Mucosa of stomach (tissue), 1 donor: Measurements from ENCODE around the gene SCOC.

Experiments
- H3K27me3 ChIP-seq: one replicate; pipeline ENCODE4 v1.7.0; 2013; ENCODE audit warnings: mild to moderate bottlenecking, low read length; ENCODE audit not compliant: control insufficient read depth, insufficient read depth
- H3K36me3 ChIP-seq: one replicate; pipeline ENCODE4 v1.7.0; 2013; ENCODE audit warnings: low read length; ENCODE audit not compliant: control insufficient read depth, insufficient read depth
- H3K4me1 ChIP-seq: one replicate; pipeline ENCODE4 v1.7.0; 2013; ENCODE audit warnings: mild to moderate bottlenecking, low read length; ENCODE audit not compliant: control insufficient read depth, insufficient read depth
- H3K4me3 ChIP-seq: one replicate; pipeline ENCODE4 v1.7.0; 2013; ENCODE audit warnings: low read length
- H3K9ac ChIP-seq: one replicate; pipeline ENCODE4 v1.7.0; 2013; ENCODE audit warnings: mild to moderate bottlenecking, low read length, moderate library complexity
- H3K9me3 ChIP-seq: one replicate; pipeline ENCODE4 v1.7.0; 2013; ENCODE audit warnings: mild to moderate bottlenecking, low read length, moderate library complexity; ENCODE audit not compliant: control insufficient read depth
- donor health status: Pancreatic carcinoma.

SCOC gene

DNA sequence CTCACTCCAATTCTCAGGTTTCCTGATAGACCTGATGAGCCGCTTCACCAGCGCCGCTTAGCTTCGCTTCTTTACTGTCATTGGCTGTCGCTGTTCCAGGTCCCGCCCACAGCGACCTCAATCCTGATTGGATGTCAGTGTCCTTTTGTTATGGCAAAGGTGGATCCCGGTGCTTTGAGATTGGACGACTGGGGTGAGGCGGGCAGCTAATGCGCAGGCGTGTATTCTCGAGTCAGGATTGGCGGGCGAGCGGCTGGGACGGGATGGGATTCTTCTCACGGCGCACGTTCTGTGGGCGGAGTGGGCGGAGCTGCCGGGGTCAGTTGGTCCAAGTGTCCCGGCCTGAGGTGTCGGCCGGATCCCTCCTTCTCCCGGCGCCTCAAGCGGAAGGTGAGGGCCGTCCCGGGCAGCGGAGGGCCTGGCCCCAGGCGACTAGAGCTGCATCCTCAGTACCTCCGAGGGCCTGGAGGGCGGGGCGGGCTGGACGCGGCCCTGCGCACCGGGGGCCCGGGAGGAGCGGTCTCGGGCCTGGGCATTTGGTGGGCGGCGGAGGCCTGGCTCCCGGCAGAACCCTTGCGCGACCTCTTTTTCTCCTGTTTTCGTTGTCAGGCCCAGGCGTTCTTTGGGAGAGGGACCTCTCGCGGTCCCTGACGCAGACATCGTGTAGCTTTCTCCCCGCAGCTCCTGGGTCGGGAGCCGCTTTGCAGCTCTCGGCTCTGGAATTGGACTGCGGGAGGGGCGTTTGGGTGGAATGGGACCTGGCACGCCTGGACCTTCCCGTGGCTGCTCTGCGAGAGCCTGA, at the start of gene SCOC:
Gene SCOC, plus strand, starts transcription at position 319 of the 802 bp plus-strand sequence. CDS start 5,525 bp downstream, outside the sequence.
- peak within 1 kb of the TSS; percentile 74 for H3K9ac ChIP-seq
- H3K36me3 ChIP-seq = no peaks in the 10 kb centered on the region
- H3K4me1 ChIP-seq = peaks cover 6% of the 10 kb centered on the region
- no peaks in the 10 kb centered on the region for H3K9me3 ChIP-seq
- H3K27me3 ChIP-seq = no peaks in the 10 kb centered on the region
- H3K4me3 ChIP-seq = peak within 1 kb of the TSS; percentile 29

DNA sequence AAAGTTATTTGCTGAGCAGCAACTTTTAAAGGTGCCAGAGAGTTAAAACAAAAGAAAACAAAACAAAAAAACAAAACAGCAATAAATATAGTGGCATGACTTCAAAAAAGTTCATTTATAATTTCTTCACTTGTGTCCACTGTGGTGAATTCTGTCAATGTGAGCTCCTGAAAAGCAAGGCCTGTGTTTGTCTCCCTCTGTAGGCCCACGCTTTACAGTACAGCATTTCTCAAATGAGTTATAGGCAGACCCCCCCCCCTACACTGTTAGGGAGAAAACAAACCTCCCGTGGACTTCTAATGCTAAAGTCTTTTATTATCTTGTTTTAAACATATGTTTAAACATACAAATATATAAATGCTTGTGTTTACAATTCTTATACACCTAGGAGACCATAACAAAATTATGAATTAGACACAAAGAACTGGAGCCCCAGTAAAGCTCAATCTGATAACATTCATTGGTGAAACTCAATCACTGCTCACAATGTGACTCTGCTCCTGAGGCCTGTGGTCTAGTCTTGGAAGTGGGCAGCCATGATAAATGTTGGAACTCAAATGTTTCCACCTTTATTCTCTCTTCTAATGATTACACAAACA, 47.0 kb upstream of the SCOC start:
- Histone ChIP-seq H3K27me3 (no peaks in the 10 kb centered on the region), H3K9ac (no peak overlapping the region), H3K4me1 (no peaks in the 10 kb centered on the region), H3K36me3 (no peaks in the 10 kb centered on the region), H3K4me3 (no peak overlapping the region), H3K9me3 (no peaks in the 10 kb centered on the region)

DNA sequence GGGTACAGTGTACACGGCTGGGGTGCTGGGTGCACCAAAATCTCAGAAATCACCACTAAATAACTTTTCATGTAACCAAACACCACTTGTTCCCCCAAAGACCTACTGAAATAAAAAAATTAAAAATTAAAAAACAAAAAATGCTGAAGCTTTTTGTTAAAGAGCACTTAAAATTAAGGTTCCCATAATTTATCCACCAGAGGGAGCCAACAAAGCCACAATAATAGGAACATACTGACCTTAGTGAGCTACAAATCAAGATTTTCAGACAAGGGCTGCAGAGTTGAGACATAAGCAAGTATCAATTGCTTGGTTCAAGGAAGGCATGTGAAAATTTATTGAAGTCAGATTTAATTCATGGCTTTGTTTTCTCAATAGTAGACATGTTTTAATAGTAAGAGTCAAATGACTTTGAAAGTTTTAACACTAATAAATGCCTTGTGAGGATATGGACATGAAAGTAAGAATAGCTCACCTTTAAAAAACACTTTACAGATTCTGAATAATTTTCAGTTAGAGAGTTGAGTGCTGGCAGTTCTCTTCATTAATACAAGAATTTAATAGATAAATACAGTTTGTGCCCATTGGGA, 43.0 kb upstream of the SCOC start:
- Histone ChIP-seq H3K4me3 (no peak overlapping the region), H3K9me3 (no peaks in the 10 kb centered on the region), H3K9ac (no peak overlapping the region), H3K4me1 (no peaks in the 10 kb centered on the region), H3K27me3 (no peaks in the 10 kb centered on the region), H3K36me3 (no peaks in the 10 kb centered on the region)

DNA sequence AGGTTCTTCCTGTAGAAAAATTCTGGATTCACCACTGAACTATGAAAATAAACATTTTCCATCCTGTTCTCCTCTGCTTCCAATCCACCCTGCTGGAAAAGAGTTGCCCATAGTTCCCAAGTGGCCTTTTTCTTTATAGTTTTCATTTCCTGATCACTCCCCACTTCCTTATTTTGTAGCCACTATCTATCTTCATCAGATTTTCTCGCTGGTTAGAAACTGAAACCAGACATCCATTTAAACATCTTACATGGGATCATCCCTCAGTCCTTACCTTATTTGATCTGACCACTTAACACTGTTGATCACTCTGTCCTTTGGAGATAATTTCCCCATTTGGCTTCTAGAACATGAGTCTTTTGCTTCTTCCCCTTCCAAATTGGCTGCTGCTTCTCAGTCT, 42.2 kb upstream of the SCOC start:
- Histone ChIP-seq H3K4me3 (no peak overlapping the region), H3K4me1 (no peaks in the 10 kb centered on the region), H3K9me3 (no peaks in the 10 kb centered on the region), H3K27me3 (no peaks in the 10 kb centered on the region), H3K9ac (no peak overlapping the region), H3K36me3 (no peaks in the 10 kb centered on the region)

DNA sequence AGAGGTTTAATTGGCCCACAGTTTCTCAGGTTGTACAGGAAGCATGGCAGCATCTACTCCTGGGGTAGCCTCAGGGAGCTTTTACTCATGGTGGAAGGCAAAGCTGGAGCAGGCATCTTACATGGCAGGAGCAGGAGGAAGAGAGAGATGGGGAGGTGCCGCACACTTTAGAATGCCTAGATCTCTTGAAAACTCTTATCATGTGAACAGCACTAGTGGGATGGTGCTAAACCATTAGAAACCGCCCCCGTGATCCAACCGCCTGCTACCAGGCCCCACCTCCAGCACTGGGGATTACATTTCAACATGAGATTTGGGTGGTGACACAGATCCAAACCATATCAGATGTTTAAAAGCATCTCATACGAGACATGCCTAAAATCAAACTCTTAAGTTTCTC, 41.6 kb upstream of the SCOC start:
- H3K4me3 ChIP-seq = no peak overlapping the region

DNA sequence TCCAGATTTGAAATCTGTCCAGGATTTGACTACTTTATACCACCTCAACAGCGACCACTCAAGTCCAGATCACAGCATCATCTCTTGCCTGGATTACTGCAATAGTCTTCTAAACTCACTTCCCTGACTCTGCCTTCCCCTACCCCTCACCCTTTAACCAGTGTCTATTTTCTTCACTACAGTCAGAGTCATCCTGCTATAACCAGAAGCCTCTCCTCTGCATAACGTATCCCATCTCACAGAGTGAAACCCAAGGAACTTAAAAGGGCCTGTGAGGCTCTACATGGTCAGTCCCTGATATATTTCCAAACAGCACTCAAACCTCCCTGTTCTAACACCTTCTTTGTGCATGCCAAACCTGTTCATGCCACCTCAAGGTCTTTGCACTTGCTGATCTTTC, 40.7 kb upstream of the SCOC start:
- no peaks in the 10 kb centered on the region for H3K27me3 ChIP-seq
- no peaks in the 10 kb centered on the region for H3K9me3 ChIP-seq
- no peak overlapping the region for H3K9ac ChIP-seq
- no peaks in the 10 kb centered on the region for H3K36me3 ChIP-seq
- H3K4me3 ChIP-seq = no peak overlapping the region
- no peaks in the 10 kb centered on the region for H3K4me1 ChIP-seq

More for the DNA sequence above, 41.6 kb upstream of the SCOC start:
- Histone ChIP-seq H3K27me3 (no peaks in the 10 kb centered on the region), H3K36me3 (no peaks in the 10 kb centered on the region), H3K9me3 (no peaks in the 10 kb centered on the region), H3K4me1 (no peaks in the 10 kb centered on the region), H3K9ac (no peak overlapping the region)

DNA sequence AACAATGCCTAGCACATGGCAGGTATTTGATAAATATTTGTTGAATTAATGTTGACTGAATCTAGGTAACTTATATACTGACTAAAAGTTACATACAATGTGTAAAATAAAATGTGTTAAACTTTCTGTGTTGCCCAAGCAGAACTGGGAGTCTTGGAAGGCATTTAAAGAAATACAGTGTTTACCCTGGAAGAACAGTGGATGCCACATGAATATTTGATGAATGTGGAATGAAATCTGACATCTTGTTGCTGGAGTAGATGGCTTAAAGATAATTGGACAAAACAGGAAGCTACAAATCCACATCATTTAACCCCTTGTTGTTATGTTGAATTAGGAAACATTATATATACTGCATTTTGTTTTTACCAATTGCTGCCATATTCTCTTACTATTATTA, 39.9 kb upstream of the SCOC start:
- Histone ChIP-seq H3K27me3 (no peaks in the 10 kb centered on the region), H3K9ac (no peak overlapping the region), H3K4me1 (no peaks in the 10 kb centered on the region), H3K4me3 (no peak overlapping the region), H3K36me3 (no peaks in the 10 kb centered on the region), H3K9me3 (no peaks in the 10 kb centered on the region)

DNA sequence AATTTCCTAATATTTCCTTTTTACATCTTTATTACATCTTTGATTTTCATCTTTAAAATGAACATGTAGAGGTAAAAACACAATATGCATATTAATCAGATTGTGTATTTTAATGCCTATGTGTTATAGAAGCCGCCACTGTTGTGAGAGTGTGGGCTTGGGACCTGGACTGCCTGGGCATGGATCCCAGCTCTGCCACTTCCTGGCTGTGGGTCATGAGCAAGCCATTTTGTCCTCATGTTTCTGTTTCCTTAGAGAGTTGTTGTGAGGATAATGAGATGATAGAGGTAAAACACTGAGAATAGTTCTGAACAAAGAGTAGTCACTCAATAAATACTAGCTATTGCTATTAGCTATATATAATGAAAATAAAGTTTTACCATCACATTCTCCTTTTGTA, 38.4 kb upstream of the SCOC start:
- H3K4me3 ChIP-seq = no peak overlapping the region
- no peaks in the 10 kb centered on the region for H3K36me3 ChIP-seq
- H3K9ac ChIP-seq = no peak overlapping the region
- no peaks in the 10 kb centered on the region for H3K9me3 ChIP-seq
- no peaks in the 10 kb centered on the region for H3K27me3 ChIP-seq
- no peaks in the 10 kb centered on the region for H3K4me1 ChIP-seq

DNA sequence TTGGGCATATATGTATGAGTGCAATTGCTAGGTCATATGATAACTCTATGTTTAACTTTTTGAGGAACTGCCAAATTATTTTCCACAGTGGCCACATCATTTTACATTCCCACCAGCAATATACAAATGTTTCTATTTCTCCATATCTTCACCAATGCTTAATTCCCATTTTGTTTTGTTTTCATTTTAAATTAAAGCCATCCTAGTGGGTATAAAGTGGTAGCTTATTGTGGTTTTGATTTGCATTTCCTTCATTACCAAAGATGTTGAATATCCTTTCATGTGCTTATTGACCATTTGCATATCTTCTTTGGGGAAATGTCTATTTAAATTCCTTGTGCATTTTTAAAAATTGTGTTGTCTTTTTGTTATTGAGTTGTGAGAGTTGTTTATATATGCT, 36.7 kb upstream of the SCOC start:
- H3K4me3 ChIP-seq = no peak overlapping the region
- no peaks in the 10 kb centered on the region for H3K36me3 ChIP-seq
- H3K9me3 ChIP-seq = no peaks in the 10 kb centered on the region
- H3K9ac ChIP-seq = no peak overlapping the region
- H3K4me1 ChIP-seq = no peaks in the 10 kb centered on the region
- no peaks in the 10 kb centered on the region for H3K27me3 ChIP-seq

DNA sequence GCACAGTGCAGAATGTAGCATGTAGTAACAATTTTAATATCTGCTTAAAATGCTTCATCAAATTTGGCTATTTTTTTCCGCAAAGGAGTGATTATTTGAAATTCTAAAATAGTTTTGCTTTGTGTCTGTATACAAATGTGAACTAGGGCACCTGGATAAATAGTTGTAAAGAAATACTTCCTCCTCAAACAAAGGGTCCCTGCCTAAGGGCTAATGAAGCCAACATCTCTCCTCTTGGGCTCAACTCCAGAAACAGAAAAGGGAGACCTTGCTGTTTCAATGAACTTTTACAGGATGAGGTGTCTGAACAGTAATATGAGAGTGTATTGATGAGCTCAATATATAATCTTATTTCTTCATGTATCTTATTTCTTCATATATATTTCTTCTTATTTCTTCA, 30.8 kb upstream of the SCOC start:
- H3K9ac ChIP-seq = no peak overlapping the region
- H3K9me3 ChIP-seq = no peaks in the 10 kb centered on the region
- peaks cover 22% of the 10 kb centered on the region for H3K4me1 ChIP-seq
- no peaks in the 10 kb centered on the region for H3K36me3 ChIP-seq
- no peak overlapping the region for H3K4me3 ChIP-seq
- no peaks in the 10 kb centered on the region for H3K27me3 ChIP-seq

DNA sequence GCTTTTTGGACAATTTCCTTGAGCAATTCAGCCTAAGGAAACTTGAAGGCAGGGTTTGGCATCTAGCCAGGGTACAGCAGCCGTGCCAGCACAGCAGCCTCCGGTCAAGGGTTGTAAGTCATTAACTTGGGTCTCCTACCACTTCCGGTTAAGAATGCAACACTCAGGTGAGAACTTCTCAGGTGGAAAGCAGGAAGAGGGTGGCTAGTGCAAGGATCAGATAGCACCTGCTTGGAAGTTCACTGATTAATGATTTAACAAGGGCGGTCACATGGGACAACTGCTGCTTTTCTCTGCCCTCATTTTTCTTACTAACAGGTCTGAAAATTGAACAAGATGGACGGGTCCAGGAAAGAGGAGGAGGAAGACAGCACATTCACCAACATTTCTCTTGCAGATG, 30.1 kb upstream of the SCOC start:
- H3K4me1 ChIP-seq = peaks cover 22% of the 10 kb centered on the region
- H3K9me3 ChIP-seq = no peaks in the 10 kb centered on the region
- H3K27me3 ChIP-seq = no peaks in the 10 kb centered on the region
- peak overlapping the region; percentile 6 for H3K4me3 ChIP-seq
- no peaks in the 10 kb centered on the region for H3K36me3 ChIP-seq
- no peak overlapping the region for H3K9ac ChIP-seq

DNA sequence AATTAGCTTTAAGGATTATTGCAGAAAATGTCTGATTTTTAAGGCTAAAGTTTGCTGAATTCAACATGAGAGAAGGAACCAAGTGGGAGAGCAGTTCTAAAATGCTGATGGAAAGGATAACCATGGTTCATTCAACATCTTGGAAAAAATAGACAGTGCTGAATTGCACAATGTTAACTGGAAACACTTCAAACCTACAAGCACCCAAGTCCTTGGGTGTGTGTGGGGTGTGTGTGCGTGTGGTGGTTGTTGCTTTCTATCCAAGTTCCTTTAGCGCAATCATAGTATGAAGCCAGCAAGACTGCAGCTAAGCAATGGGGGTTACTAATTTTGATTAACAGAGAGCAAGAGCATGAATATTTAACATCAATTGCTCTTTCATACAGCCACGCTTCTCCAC, 29.3 kb upstream of the SCOC start:
- Histone ChIP-seq H3K4me1 (peaks cover 26% of the 10 kb centered on the region), H3K4me3 (peak overlapping the region; percentile 14), H3K9ac (peak overlapping the region; percentile 16), H3K9me3 (no peaks in the 10 kb centered on the region), H3K36me3 (no peaks in the 10 kb centered on the region), H3K27me3 (no peaks in the 10 kb centered on the region)
